GM19240 (cell line): ENCODE measurements around the gene RNF11.
A peak's percentile ranks its signal among the peaks of the same experiment; 100 is the strongest.

Source experiments
- DNase-seq: peaks from one replicate; pipeline ENCODE4 v3.0.0; 2011; ENCODE audit warnings: low spot score; ENCODE audit not compliant: insufficient read length

RNF11 gene

DNA sequence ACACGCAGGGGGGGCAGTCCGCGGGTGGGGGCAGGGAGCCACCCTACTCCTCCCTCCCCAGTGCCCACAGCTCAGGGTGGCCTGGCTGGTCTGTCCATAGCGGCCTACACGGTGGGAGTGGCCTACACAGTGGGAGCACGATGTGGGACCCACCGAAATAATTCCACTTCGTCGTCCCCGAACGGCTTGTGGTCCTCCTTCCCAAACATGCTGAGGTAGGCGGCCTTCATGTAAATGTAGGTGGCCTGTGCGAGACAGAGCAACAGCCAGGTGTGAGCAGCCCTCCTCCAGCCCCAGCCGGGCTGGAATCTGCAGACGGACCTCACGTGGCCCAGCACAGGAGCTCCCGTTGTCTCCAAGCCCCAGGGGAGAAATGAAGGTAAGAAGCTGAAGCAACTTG, 59.9 kb downstream of the RNF11 start:
- DNase-seq, result no peak

DNA sequence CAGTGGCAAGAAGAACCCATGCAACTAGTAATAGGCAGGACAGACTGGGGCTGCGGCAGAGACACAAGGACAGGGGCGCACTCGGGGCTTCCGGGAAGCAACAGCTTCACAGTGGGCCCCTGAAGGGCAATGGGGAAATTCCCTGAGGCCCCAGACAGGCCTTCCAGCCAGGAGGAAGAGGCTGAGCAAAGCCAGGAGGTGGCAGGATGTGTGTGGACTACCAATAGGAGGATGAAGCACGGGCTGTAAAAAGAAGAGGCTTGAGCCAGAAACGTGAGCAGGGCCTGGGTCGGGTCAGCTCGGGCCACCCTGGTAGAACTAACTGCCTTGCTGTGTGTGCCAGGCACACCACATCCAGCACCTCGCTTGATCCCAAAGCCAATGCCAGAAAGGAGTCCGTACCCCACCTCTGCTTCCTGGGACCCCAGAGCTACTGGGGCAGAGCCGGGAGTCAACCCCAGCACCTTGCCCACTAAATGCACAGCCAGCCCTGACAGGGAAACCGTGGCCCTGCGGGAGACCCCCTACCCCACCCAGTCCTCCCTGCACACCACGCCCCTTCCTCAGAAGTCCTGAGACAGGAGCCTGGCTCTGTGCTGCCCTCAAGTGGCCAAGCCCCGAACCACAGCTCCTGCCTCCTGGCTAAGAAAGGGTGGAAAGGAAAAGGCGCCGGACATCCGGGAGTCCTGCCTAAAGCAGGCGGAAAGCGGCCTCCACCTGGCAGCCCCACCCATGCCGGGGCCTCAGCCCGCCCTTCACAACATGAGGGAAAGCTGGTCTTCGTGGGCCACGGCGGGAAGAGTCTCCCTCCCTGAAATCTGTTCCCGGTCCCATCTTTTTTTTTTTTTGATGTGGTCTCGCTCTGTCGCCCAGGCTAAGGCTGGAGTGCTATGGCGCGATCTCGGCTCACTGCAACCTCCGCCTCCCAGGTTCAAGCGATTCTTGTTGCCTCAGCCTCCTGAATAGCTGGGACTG, 60.6 kb downstream of the RNF11 start:
- peak; percentile 69 for DNase-seq

DNA sequence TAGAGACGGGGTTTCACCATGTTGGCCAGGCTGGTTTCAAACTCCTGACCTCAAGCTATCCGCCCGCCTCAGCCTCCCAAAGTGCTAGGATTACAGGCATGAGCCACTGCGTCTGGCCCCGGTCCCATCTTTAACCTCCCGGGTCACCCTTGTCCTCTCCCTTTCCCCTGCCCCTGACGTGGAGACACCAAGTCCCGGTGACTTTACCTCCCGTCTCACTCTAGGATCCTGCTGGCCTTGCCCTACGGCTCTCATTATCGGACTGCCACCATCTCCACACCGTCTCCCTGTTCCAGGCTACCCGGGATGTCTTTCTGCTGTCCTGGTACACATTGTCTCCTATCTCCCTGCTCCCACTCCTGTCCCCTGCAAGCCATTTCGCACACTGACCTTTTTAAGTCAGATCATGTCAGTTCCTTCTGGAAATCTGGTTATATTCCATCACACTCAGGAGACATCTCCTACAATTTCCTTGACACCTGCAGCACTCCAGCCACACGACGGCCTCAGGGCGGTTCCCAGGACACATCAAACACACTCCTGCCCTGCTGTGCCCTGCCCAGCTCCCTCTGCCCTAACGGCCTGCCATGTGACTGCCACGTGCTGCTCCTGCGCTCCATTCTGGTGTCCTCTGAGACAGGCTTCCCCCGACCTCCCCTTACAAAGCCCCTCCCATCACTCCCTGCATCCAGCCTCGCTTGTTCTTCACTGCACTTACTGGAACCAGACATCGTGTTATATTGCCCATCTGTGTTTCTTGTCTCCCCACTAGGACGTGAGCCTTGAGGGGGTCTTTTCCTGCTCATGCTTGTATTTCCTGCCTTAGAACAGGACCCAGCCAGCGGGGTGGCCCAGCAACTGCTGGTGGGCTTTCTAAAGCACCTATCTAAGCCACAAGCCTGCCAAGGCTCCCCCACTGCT, 61.6 kb downstream of the RNF11 start:
- no peak for DNase-seq

DNA sequence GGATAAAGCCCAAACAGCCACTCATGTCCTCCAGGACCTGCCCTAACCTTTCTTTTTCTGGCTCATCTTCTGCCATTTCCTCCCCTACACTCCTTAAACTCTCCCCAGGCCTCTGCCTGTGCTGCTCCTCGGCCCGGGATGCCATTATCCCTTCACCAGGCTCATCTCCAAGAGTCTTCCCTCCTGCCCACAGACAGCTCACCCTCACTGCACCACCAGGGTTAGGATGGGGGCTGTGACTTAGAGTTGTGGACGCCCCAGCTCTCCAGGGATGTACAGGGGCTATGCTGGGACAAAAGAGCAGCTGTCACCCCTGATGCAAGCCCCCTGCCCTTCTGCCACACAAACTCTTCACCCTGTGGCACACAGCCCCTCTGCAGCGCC, 62.2 kb downstream of the RNF11 start:
- no peak for DNase-seq

DNA sequence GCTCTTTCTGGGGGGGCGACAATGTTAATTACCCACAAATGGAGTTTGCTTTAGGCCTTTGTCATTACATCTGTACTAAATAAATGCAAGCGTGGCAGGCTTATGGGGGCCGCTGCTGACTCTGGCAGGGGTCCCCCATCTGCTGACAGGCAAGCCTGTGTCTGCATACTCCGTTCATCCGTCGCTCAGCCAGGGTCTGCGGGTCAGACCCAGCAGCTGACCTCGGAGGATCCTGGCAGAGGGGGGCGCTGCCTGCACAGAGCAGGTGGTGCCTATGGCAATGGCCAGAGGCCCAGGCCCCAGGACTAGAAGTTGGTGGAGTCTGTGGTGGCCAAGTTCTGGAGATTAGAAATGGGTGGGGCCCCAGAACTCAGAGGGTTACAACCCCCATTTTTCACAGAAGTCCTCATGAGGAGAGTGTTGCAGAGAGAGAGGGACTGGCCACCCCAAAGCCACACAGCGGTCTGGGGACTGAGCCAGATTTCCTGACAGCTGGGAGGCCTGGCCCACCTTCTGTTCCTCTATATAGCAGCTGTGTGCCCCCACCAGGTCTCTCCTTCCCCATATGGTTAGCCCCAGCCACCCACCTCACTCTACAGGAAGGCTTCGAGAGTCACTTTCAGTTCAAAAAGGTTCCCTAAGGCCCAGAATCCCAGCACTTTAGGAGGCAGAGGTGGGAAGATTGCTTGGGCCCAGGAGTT, 63.3 kb downstream of the RNF11 start:
- DNase-seq, result no peak

DNA sequence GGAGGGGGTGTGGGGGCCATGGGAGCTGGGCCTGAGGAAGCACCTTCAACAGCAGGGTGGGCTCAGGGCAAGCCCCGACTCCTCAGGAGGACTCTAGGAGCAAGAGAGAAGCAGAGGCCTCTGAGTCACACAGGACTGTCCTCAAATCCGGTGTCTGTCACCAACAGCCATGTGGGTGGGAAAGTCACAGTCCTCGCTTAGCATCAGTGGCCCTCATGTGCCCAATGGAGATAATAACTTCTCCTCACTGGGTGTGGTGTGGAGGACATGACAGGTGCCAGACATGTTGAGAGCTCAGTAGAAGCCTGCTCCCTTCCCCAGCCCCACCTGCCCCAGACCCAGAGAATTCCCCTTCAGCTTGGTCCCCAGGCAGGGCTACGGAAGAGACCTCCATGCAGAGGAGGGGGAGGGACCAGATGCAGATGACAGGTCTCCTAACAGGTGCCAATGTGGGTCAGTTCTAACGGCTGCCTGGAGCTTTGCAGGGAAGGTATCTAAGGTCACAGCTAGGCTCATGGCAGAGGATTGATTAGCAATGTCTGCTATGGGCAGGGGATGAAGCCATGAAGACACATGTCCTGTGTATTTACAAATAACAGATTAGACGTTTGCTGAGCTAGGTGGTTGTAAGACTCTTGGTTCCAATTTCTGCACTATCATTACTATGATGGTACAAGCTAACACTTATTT, 64.1 kb downstream of the RNF11 start:
- no peak for DNase-seq

DNA sequence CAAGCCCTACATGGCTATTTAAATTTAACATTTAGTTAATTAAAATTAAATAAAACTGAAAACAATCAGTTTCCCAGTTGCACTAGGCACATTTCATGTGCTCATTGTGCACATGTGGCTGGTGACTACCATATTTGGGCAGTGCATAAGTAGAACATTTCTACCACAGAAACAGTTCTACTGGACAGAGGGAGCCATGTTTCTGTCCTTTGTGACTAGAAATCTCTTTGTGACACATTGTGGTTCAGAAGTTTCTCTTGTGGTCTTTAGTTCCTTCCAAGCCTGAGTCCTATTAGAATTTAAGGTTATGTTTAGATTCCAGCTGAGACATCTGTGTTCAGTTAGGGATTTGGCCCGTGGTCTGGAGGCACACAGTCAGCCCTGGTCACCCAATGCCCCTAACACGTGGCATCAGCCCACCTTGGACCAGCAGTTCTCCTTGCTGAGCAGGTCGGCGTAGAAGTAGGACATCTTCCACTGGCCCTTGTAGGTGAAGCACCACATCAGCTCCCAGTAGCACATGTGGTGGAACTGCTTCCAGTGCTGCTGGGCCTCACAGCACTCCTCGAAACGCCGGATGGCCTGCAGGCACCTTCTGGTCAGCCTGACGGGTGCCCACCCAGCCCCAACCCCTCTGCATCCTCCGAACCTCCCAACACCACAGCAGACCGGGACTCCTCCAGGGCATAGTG, 65.2 kb downstream of the RNF11 start:
- DNase-seq, result no peak

DNA sequence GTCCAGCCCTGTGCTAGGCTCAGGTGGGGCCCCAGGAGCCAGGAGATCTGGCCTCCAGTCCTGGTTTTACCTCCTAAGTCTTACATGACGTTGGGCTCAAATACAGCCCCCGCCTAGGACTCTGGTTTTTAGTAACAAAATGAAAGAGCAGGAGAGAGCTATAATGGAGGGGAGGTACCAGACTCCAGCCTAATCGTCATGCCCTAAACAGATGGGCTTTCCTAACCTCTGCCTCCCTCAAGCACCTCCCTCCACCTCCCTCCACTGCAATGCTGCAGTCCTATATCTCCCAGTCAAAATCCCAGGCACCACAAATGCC, 65.7 kb downstream of the RNF11 start:
- no peak for DNase-seq

DNA sequence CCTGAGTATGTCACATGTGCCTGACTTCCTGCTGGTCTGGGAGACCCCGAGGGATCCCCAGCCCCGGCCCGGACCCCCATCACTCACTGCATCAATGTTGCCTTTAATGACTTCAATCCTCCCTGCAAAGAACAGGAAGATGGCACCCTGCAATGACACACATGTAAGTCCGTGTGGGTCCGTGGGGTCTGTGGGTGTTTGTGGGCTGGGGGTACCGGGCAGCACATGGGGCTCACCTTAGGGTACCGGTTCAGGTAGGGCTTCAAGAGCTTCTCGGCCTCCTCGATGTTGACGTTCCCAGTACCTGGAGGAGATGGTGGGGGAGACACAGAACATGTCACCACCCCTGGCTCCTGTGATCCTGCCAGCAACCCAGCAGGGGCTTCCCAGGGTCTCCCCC, 66.2 kb downstream of the RNF11 start:
- no peak for DNase-seq

DNA sequence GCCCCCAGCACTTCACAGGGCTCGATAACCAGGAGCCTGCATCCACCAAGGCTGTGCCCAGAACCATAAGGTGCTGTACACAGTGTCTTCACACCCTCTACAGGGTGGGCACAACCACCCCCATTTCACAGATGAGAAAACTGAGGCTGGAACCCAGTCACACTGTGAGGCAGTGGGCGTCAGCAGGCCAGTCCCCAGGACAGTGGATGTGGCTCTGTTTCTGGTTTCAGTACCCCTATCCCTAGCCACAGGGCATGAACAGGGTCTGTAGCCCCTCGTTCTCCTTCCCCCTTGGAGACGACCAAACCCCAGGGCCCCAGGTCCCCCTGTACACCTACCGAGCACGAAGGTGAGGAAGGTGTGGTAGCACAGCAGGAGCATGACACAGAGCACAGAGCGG, 66.7 kb downstream of the RNF11 start:
- no peak for DNase-seq

DNA sequence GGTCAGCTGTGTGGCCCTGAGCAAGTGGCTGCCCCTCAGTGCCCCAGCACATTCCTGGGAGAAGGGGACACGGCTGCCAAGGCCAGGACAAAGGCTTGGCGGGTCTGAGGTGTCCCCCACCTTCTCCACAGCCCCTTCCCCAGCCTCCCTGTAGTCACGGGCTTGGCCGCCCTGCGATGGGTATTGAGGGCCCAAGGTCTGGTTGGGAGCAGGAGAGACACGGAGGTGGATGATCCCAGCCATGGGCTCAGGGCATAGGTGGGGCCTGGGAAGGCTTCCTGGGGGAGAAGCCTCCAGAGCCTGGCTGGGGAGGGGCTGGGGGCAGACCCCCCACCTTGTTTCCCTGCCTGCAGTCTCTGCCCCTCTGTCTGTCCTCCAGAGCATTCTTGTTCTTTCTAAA, 67.2 kb downstream of the RNF11 start:
- DNase-seq, result no peak

DNA sequence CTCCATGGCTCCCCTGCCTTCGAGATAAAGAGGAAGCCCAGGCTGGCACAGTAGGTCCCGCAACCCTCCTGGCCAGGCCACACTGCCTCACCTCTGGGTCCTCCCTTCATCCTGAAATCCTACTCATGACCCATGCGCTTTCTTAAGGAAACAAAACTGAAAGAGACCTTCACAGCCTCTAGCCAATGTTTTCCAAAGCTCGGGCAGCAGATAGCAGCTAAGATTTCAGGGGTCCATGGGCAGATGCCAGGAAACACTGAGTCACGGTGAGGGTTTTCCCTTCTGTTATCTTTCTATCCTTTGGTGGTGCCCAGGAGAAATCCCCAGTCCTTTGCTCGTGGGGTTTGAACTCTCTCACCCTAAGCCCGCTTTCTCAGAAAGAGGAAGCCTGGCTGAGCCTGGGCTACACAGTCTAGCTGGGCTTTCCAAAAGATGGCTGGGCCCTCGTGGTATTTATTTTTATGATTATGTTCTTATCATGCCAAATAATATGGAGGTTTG, 67.7 kb downstream of the RNF11 start:
- DNase-seq, result no peak

DNA sequence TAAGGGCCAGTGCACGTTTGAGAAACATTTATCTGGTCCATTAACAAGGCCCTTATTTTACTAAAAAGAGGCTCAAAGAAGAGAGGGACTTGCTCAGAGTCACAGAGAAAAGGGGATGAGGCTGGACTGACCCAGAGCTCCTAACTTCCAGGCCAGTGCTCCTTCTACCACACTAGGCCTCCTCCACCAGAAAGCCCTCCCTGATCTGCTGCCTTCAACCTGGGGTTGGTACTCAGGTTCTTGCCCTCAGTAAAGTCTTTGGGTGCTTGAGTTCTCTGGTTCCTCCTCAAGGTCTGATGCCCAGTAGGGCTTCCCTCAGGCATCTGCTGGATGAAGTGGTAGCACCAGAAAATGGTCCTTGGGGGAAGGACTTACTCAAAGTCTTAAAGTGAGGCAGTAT, 68.3 kb downstream of the RNF11 start:
- DNase-seq, result no peak

DNA sequence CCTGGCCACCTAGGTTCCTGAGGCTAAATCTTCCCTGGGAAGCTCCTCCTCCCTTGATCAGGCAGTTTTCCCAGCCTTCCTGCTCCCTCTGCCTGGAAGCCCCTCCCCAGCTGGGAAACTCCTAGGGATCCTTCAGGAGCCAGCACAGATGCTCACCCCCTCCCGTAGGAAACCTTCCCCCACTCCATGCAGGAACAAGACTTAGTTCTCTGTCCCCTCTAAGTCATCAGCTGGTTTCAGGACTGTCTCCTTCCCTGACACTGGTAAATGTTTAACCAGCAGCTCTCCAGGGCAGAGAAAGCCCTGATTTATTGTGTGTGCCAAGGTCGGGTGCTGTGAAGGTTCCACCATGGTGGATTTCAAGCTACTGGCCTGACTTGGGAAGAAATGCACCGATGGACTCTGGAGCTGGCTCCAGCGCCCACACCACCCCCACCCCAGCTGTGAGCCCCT, 69.3 kb downstream of the RNF11 start:
- DNase-seq, result no peak

DNA sequence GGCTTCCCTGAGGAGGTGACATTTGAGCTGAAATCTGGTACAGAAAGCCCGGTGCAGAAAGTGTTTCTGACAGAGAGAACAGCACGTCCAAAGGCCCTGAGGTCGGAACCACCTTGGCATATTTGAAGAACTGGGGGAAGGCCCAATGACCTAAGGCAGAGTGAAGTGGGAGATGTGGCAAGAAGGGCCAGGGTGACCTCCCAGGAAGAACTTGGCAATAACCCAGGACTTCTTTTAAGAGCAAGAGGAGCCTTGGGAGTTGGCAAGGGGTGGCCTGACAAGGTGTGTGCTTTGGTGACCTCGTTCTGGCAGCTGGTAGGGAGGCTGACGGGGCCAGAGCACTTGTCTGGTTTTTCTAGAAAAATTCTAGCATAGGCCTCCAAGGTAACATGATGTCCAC, 70.9 kb downstream of the RNF11 start:
- no peak for DNase-seq

DNA sequence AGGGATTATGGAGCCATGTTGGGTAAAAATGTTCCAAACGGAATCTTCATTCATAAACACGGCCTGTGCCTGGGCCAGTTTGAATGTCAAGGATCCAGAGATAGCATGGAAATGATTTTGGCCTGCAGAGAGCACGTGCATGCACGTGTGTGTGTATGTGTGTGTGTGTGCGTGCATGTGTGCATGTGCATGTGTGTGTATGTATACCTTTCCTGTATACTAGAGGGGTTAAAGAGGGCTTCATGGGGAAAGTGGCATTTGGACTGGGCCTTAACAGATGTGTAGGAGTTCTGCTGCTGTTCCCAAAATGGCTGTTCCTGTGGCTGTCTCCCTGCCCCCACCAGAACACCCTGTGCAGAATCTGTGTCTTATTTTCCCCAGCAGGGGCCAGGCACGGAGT, 72.6 kb downstream of the RNF11 start:
- DNase-seq, result no peak

DNA sequence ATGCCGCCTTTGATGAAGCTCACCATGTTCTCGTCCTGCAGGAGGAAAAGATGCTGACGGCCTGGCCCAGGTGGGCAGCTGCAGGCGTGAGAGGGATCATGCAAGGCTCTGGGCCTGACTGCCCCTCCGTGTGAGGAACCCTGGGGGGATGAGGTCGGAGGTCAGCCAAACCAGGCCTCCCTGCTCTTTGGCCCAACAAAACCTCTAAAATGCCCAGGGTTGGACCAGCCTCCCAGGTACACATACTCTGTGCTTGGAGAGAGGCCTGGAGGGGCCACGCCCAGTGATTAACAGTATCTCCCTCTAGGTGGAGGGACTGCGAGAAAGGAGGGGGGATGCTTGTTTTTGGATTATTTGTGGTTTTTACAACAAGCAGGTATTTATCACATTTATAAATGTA, 73.2 kb downstream of the RNF11 start:
- no peak for DNase-seq

DNA sequence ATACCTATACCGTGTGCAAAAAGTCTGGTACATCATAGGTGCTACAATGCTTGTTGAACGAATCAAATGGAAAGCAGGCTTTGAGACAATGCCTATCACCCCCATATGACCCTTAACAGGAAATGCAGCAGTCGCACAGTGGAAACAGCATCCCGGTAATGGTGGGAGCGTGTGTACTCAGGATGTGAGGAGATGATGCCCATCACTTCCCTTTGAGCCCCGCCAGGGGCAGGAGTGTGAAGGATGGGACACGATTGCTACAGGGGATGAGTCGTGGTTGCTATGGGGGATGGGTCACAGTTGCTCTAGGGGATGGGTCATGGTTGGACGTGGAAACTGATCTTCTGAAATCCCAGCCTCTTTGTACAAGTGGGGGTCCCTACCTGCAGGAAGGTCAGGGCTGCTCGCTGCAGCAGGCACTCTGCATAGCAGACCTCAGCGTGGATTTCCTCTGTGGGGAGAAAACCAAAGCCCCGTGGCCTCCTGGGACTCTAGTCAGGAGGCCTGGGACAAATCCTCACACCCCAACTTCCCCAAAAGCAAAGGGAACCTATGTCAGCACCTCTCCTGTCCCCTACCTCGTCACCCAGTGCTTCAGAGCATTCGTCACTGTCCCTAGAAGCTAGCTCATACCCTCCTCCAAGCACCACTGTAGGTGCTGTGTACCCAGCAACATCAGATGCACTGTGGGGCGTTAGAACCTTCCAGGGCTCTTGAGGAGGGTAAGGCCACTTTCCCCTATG, 75.0 kb downstream of the RNF11 start:
- DNase-seq, result no peak

DNA sequence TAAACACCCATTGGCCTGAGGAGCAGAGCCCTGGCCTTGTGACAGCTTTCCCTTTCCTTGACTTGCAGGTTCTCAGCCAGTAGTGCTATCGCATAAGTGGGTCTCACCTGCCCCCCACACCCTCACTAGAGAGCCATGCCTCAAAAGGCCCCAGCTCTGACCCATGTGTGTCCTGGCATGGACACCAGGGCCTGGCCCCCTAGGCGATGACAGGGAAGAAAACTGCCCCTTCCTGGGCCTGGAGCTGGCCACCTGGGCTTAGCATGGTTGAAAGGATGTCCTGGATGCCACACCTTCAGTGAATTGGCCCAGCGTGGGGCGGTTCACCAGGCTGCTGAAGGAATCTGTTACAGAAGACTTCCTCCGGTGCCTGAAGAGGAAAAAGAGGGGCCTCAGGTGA, 75.8 kb downstream of the RNF11 start:
- no peak for DNase-seq

DNA sequence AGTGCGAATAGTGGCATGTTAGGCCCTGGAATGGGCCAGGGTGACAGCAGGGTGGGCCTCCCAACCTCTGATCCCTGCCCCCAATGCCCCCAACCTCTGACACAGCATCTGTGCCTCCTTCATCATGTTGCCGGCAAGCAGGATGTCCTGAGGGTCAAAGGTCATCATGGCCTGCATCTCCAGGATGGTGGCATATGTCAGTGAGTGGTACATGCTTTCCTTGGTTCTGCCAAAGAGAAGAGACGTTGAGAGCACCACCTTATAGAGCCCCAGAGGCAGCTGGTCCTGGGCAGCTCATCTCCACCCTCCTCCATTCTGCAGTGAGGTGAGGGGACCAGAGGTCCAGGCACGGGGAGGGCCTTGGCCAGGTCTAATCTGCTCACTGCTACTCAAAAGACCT, 76.6 kb downstream of the RNF11 start:
- no peak for DNase-seq
